ENCODE results near the gene KIRREL3.

The KIRREL3 gene

DNA sequence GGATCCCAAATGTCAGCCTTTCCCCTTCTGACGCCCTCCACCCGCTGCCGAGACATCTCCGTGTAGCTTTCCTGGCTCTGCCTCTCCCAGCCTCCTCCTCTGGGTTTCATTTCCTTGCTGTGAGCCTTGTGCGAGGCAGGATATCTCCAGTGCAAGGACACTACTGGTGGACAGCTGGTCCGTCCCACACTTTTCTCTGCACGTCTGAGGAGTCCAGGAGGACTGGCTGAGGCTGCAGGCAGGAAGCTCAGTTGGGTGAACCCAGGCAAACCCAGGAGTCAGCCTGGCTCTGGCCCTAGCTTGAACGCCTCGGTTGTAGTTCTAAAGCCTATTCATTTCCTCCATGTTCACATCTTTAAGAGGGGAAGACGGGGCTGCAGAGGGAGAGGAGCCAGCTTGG, 499.6 kb downstream of the KIRREL3 start:
- H3K4me2 ChIP-seq (ENCODE audit: low read depth, low read length, poor library complexity, severe bottlenecking) = no peak overlapping the region
- no peak overlapping the region for H3K27ac ChIP-seq (ENCODE audit: low read depth, low read length)
- no peaks in the 10 kb centered on the region for H3K36me3 ChIP-seq (ENCODE audit: low read length)
- H3K79me2 ChIP-seq (ENCODE audit: insufficient read depth, low read length) = no peaks in the 10 kb centered on the region
- no peaks in the 10 kb centered on the region for H4K20me1 ChIP-seq (ENCODE audit: low read depth, low read length)
- no peaks in the 10 kb centered on the region for H3K9me3 ChIP-seq (ENCODE audit: insufficient read depth, low read length)
- no peaks in the 10 kb centered on the region for H3K27me3 ChIP-seq (ENCODE audit: low read length)
- H2AFZ ChIP-seq (ENCODE audit: low read depth, low read length, severe bottlenecking) = no peak overlapping the region
- TF ChIP-seq EZH2phosphoT487 (conservative IDR thresholded peaks at IDR 0.05; ENCODE audit: low read length) = no peak
- TF ChIP-seq, protein P1, sequence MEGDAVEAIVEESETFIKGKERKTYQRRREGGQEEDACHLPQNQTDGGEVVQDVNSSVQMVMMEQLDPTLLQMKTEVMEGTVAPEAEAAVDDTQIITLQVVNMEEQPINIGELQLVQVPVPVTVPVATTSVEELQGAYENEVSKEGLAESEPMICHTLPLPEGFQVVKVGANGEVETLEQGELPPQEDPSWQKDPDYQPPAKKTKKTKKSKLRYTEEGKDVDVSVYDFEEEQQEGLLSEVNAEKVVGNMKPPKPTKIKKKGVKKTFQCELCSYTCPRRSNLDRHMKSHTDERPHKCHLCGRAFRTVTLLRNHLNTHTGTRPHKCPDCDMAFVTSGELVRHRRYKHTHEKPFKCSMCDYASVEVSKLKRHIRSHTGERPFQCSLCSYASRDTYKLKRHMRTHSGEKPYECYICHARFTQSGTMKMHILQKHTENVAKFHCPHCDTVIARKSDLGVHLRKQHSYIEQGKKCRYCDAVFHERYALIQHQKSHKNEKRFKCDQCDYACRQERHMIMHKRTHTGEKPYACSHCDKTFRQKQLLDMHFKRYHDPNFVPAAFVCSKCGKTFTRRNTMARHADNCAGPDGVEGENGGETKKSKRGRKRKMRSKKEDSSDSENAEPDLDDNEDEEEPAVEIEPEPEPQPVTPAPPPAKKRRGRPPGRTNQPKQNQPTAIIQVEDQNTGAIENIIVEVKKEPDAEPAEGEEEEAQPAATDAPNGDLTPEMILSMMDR (IDR thresholded peaks at IDR 0.05; ENCODE audit: insufficient read depth, low read length, poor library complexity, severe bottlenecking) = no peak
- H3K9me2 ChIP-seq (replicated peaks; ENCODE audit: insufficient read depth, low read length) = no peaks in the 10 kb centered on the region
- no peak overlapping the region for H3K9ac ChIP-seq (ENCODE audit: low read length)
- H3F3A ChIP-seq (ENCODE audit: insufficient read depth) = no peaks in the 10 kb centered on the region
- H3K4me3 ChIP-seq (ENCODE audit: insufficient read depth, low read length, poor library complexity, severe bottlenecking) = no peak overlapping the region

- no peaks in the 10 kb centered on the region for H3K27me3 ChIP-seq (ENCODE audit: low read length)
- no peak overlapping the region for H3K9ac ChIP-seq (ENCODE audit: low read length)
- H2AFZ ChIP-seq (ENCODE audit: low read depth, low read length, severe bottlenecking) = no peak overlapping the region
- no peak overlapping the region for H3K4me2 ChIP-seq (ENCODE audit: low read depth, low read length, poor library complexity, severe bottlenecking)
- no peaks in the 10 kb centered on the region for H3F3A ChIP-seq (ENCODE audit: insufficient read depth)
- no peaks in the 10 kb centered on the region for H3K36me3 ChIP-seq (ENCODE audit: low read length)
- H3K4me3 ChIP-seq (ENCODE audit: insufficient read depth, low read length, poor library complexity, severe bottlenecking) = no peak overlapping the region
- no peaks in the 10 kb centered on the region for H3K79me2 ChIP-seq (ENCODE audit: insufficient read depth, low read length)
- no peaks in the 10 kb centered on the region for H3K9me2 ChIP-seq (replicated peaks; ENCODE audit: insufficient read depth, low read length)
- no peaks in the 10 kb centered on the region for H4K20me1 ChIP-seq (ENCODE audit: low read depth, low read length)
- no peaks in the 10 kb centered on the region for H3K9me3 ChIP-seq (ENCODE audit: insufficient read depth, low read length)
- H3K27ac ChIP-seq (ENCODE audit: low read depth, low read length) = no peak overlapping the region
- TF ChIP-seq, protein P1 (IDR thresholded peaks at IDR 0.05; ENCODE audit: insufficient read depth, low read length, poor library complexity, severe bottlenecking) = no peak
- TF ChIP-seq EZH2phosphoT487 (conservative IDR thresholded peaks at IDR 0.05; ENCODE audit: low read length) = no peak
These were observed 501.3 kb downstream of the KIRREL3 start for GRCh38 chr11:126499131-126499752.

- Histone ChIP-seq H3K9ac (ENCODE audit: low read length) (no peak overlapping the region), H3K9me3 (ENCODE audit: insufficient read depth, low read length) (no peaks in the 10 kb centered on the region), H4K20me1 (ENCODE audit: low read depth, low read length) (no peaks in the 10 kb centered on the region), H3K4me3 (ENCODE audit: insufficient read depth, low read length, poor library complexity, severe bottlenecking) (no peak overlapping the region), H3K27me3 (ENCODE audit: low read length) (no peaks in the 10 kb centered on the region), H3F3A (ENCODE audit: insufficient read depth) (no peaks in the 10 kb centered on the region), H3K9me2 (replicated peaks; ENCODE audit: insufficient read depth, low read length) (no peaks in the 10 kb centered on the region), H3K27ac (ENCODE audit: low read depth, low read length) (no peak overlapping the region), H3K36me3 (ENCODE audit: low read length) (no peaks in the 10 kb centered on the region), H3K4me2 (ENCODE audit: low read depth, low read length, poor library complexity, severe bottlenecking) (no peak overlapping the region), H2AFZ (ENCODE audit: low read depth, low read length, severe bottlenecking) (no peak overlapping the region), H3K79me2 (ENCODE audit: insufficient read depth, low read length) (no peaks in the 10 kb centered on the region)
- TF ChIP-seq, protein P1 (IDR thresholded peaks at IDR 0.05; ENCODE audit: insufficient read depth, low read length, poor library complexity, severe bottlenecking) = no peak
- TF ChIP-seq EZH2phosphoT487 (conservative IDR thresholded peaks at IDR 0.05; ENCODE audit: low read length) = no peak
These were observed 502.3 kb downstream of the KIRREL3 start for GRCh38 chr11:126498281-126498680.

Data from SU-DHL-6 (cell line).